Spleen (tissue), 11 donors: ENCODE results near the gene ODAD4. TPM values are rescaled to one million over a fixed set of nuclear protein-coding genes. Genes with fewer than 3 reads are reported as not detected.

Experiments
- DNase-seq: peaks from one replicate; pipeline ENCODE4 v3.0.0-alpha.2; 2020
- H3K27ac ChIP-seq, 8 donors: fragments of 200-600 bp; sonication (generic) in 7 of 8; 1 replicate in 4 of 8; 2 replicates in 4 of 8; pipeline versions ENCODE4 v1.5.0 to v1.8.0; 2016 to 2021; ENCODE audit warnings: inconsistent platforms in 4 of 8, mild to moderate bottlenecking in 4 of 8, moderate library complexity in 1 of 8
- H3K27me3 ChIP-seq, 7 donors: fragments of 200-600 bp; sonication (generic) in 6 of 7; replicated peaks in 1 of 7; 1 replicate in 4 of 7; 2 replicates in 3 of 7; pipeline versions ENCODE4 v1.5.0 to v1.8.0; 2016 to 2021; ENCODE audit warnings: inconsistent platforms in 3 of 7, mild to moderate bottlenecking in 1 of 7
- H3K36me3 ChIP-seq, 6 donors: fragments of 200-600 bp; sonication (generic) in 5 of 6; 1 replicate in 4 of 6; 2 replicates in 2 of 6; pipeline versions ENCODE4 v1.5.0 to v1.8.0; 2016 to 2021; ENCODE audit warnings: inconsistent platforms in 2 of 6
- H3K4me1 ChIP-seq, 6 donors: fragments of 200-600 bp; sonication (generic) in 5 of 6; 1 replicate in 3 of 6; 2 replicates in 3 of 6; pipeline versions ENCODE4 v1.5.0 to v1.8.0; 2016 to 2021; ENCODE audit warnings: inconsistent platforms in 3 of 6
- H3K4me3 ChIP-seq, 8 donors: fragments of 200-600 bp; sonication (generic) in 7 of 8; 1 replicate in 4 of 8; 2 replicates in 4 of 8; pipeline versions ENCODE4 v1.5.0 to v1.8.0; 2016 to 2021; ENCODE audit warnings: inconsistent platforms in 4 of 8, mild to moderate bottlenecking in 4 of 8, moderate library complexity in 2 of 8
- H3K9me3 ChIP-seq, 8 donors: fragments of 200-600 bp; sonication (generic) in 7 of 8; 1 replicate in 4 of 8; 2 replicates in 4 of 8; pipeline versions ENCODE4 v1.5.0 to v1.8.0; 2016 to 2021; ENCODE audit warnings: inconsistent platforms in 4 of 8
- CTCF ChIP-seq, 11 experiments: fragments of 200-600 bp in 7 of 11; fragments of 450-650 bp in 4 of 11; sonication (generic) in 4 of 11; IDR thresholded peaks in 8 of 11; conservative IDR thresholded peaks in 3 of 11; 1 replicate in 7 of 11; 2 replicates in 4 of 11; pipeline versions ENCODE4 v1.4.0 to v1.8.0; 2016 to 2021; ENCODE audit warnings: antibody characterized with exemption in 11 of 11, inconsistent platforms in 4 of 11, mild to moderate bottlenecking in 1 of 11
- POLR2A ChIP-seq, 3 donors: fragments of 450-650 bp; IDR thresholded peaks; one replicate each; pipeline ENCODE4 v1.5.1; 2017; ENCODE audit warnings: antibody characterized with exemption in 3 of 3, mild to moderate bottlenecking in 1 of 3
- POLR2AphosphoS5 ChIP-seq, 3 donors: sonication (generic); formaldehyde crosslinking; IDR thresholded peaks; one replicate each; pipeline ENCODE4 v1.5.1; 2017; ENCODE audit warnings: antibody characterized with exemption in 3 of 3
- WGBS, 5 donors: extraction: QIAGEN DNeasy Blood & Tissue Kit in 3 of 5; methylation state at CpG; one replicate each; pipeline versions ENCODE4 v1.1.5 to v1.1.7; 2013 to 2018; 5-methylcytosine and 5-hydroxymethylcytosine counted together
- intact Hi-C: fragments of 100-400 bp; cut with DNase I; formaldehyde crosslinking; loops from one replicate; pipeline ENCODE4 v1.15.0; 2023; ENCODE audit warnings: low total_unique reads
- polyA plus RNA-seq, 3 donors: library from polyadenylated mRNA; stranded (reverse); fragments of 200-250 nt; gene quantifications; one replicate each; pipeline ENCODE4 v1.2.1, GENCODE V29; 2013
- total RNA-seq, 7 donors: library from RNA; depleted of rRNA in 3 of 7; stranded (reverse); fragments of >200 nt in 3 of 7; fragmentation: NEBNext Ultra II Directional in 4 of 7; extraction: Animal tissue kit (Norgen Biotek cat#: 25700) in 4 of 7; gene quantifications; one replicate each; pipeline versions ENCODE4 v1.1.0 to v1.2.1, GENCODE V29; 2016 to 2021
- donor health status: healthy with polysubstance abuse.
- donor health status: DM: no; HTN: no; CAD: no; lungs with moderate emphysema.
- donor health status: DM: no; HTN: no; CAD: no.
- donor health status: Bipolar disorder and iron deficiency.
- donor health status: healthy.
- donor health status: DM: no; HTN: no; CAD: no.
- donor health status: DM: yes; HTN: yes; CAD: no.

ODAD4 gene
- total and polyA plus RNA-seq, 10 donors = 0.20 to 1.0 (median 0.33) TPM; not detected in 4

GRCh38 chr17:41891135-41892020 is 39.0 kb upstream of the ODAD4 start:
- intact Hi-C loops = no loop called here
- no peak overlapping the region for H3K27ac ChIP-seq
- no peak overlapping the region for H3K4me3 ChIP-seq
- peaks cover 0 to 15% (median 0%) of the 10 kb centered on the region in 6 donors for H3K4me1 ChIP-seq
- no peaks in the 10 kb centered on the region for H3K27me3 ChIP-seq
- WGBS, 5 donors = 94 to 98% (median 96%) methylated on average over 7 of the region's 7 CpGs
- H3K9me3 ChIP-seq = no peaks in the 10 kb centered on the region
- peaks cover 3 to 100% (median 92%) of the 10 kb centered on the region in 6 donors for H3K36me3 ChIP-seq
- TF ChIP-seq POLR2AphosphoS5 (IDR thresholded peaks at IDR 0.05) (no peak), POLR2A (IDR thresholded peaks at IDR 0.05) (no peak)
- DNase-seq = no peak

- DNase-seq = no peak
- WGBS, 5 donors = 94 to 100% (median 96%) methylated on average over 4 of the region's 4 CpGs
- Histone ChIP-seq H3K36me3 (peaks cover 3 to 100% (median 92%) of the 10 kb centered on the region in 6 donors), H3K9me3 (no peaks in the 10 kb centered on the region), H3K27me3 (no peaks in the 10 kb centered on the region), H3K4me1 (peaks cover 0 to 15% (median 0%) of the 10 kb centered on the region in 6 donors), H3K4me3 (no peak overlapping the region), H3K27ac (no peak overlapping the region)
- intact Hi-C loops = no loop called here
- TF ChIP-seq POLR2AphosphoS5 (IDR thresholded peaks at IDR 0.05) = no peak
These were observed 38.4 kb upstream of the ODAD4 start for GRCh38 chr17:41892021-41892376.

GRCh38 chr17:41893384-41893783 is 37.0 kb upstream of the ODAD4 start:
- intact Hi-C loops = no loop called here
- no peaks in the 10 kb centered on the region for H3K9me3 ChIP-seq
- peaks cover 0 to 19% (median 0%) of the 10 kb centered on the region in 6 donors for H3K4me1 ChIP-seq
- no peaks in the 10 kb centered on the region for H3K27me3 ChIP-seq
- peaks cover 3 to 100% (median 92%) of the 10 kb centered on the region in 6 donors for H3K36me3 ChIP-seq
- DNase-seq = no peak
- H3K27ac ChIP-seq = no peak overlapping the region
- no peak for TF ChIP-seq CTCF (IDR thresholded peaks at IDR 0.05 in 8 of 11, conservative IDR thresholded peaks at IDR 0.05 in 3 of 11)
- no peak for TF ChIP-seq POLR2A (IDR thresholded peaks at IDR 0.05)
- no peak for TF ChIP-seq POLR2AphosphoS5 (IDR thresholded peaks at IDR 0.05)
- H3K4me3 ChIP-seq = no peak overlapping the region
- WGBS, 5 donors = 73 to 96% (median 92%) methylated on average over 3 of the region's 3 CpGs

GRCh38 chr17:41894791-41895331 is 35.6 kb upstream of the ODAD4 start:
- intact Hi-C loops = no loop called here

More at GRCh38 chr17:41894791-41895331, 35.6 kb upstream of the ODAD4 start:
- DNase-seq = no peak
- H3K27me3 ChIP-seq = no peaks in the 10 kb centered on the region
- H3K9me3 ChIP-seq = no peaks in the 10 kb centered on the region
- TF ChIP-seq CTCF (IDR thresholded peaks at IDR 0.05 in 8 of 11, conservative IDR thresholded peaks at IDR 0.05 in 3 of 11) = no peak
- peak in 2 of 3 donors; percentile 7 to 35 for TF ChIP-seq POLR2AphosphoS5 (IDR thresholded peaks at IDR 0.05)
- H3K27ac ChIP-seq = peak overlapping the region in 1 of 8 donors; percentile 13
- peaks cover 0 to 19% (median 0%) of the 10 kb centered on the region in 6 donors for H3K4me1 ChIP-seq
- H3K36me3 ChIP-seq = peaks cover 3 to 100% (median 94%) of the 10 kb centered on the region in 6 donors
- no peak overlapping the region for H3K4me3 ChIP-seq
- WGBS, 5 donors = 56 to 84% (median 67%) methylated on average over 6 to 7 of the region's 7 CpGs
